MV-4-11 (cell line): Measurements from ENCODE around the gene MROH8.

Experiments
- DNase-seq: peaks from one replicate; lab custom pipeline; 2025; lab: John Stamatoyannopoulos, UW

The MROH8 gene

DNA sequence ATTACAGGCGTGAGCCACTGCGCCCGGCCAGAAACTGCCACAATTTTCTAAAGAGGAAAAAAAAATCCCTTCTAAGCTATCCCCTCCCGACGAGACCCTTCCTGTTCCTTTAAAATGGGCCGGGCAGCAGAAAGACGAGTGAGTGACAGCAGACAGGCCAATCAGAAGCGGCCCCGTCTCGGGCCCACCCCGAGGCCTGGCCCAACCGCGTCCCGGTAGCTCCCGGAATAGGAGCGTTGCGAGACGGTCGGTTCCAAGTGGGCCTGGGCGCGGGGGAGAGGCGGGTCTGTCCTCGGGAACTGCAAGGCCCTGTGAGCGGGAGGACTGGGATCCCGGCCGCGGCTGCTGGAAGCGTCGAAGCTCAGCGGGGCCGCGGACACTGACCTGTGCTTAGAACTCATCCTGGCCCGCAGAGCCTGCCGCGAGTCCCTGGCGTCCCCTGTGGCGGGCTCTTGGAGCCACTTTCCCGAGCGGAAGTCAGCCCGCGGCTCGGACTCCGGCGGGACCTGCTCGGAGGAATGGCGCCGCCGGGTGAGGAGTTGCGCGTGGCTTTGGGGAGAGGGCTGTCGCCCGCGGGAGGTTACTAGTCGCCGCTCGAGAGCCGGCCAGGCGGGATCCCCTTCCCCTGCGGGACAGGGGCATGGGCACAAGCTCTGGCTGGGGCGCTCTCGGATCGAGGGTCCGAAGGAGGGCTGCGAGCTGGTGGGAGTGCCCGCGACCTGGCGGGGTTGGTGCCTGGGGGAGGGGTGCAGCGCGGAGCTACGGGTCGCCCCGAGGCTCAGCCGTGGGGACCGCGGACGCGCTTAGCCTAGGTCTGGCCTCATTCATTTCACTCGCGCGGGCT, at the start of gene MROH8, which contains the start of gene RPN2:
Gene MROH8 (minus strand): TSS at position 710 of the 844 bp plus-strand sequence.
Gene RPN2 (plus strand): TSS at position 492 of the 844 bp plus-strand sequence. CDS start 27 bp downstream, at position 519.
- DNase-seq: peak; percentile 93

DNA sequence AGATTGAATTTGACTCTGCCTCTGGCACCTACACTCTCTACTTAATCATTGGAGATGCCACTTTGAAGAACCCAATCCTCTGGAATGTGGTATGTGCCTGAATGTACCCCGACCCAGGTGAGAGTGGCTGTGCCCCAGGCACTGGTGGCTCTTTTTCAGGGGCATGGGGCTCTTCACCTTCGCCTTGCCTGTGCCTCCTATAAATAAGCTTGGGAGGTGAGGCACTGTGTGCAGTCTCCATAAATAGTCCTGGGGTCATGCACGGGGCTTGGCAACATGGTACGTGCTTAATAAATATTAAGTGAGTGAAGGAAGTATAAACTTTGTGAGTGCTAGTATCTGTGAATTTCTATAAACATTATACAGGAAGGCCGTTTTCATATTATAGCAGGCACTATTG, 49.3 kb upstream of the MROH8 start:
- DNase-seq: no peak

DNA sequence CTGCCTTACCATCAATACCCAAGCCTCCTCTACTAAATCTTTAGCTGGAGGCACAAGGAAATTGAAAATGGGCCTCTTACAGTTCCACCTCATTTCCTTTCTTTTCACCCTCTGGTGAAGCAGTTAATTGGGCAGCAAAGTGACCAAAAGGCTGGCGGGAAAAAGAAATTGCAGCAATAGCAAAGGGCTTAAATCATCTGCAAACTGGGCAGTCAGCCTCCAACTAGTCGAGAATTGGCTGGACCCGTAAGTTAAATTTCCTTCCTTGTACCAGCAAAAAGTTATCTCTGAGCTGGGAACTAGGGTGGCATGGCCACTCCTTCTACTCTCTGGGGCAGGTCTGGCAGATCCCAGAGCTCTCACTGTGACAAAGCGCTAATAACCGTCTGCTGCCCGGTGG, 48.7 kb upstream of the MROH8 start:
- DNase-seq: no peak

DNA sequence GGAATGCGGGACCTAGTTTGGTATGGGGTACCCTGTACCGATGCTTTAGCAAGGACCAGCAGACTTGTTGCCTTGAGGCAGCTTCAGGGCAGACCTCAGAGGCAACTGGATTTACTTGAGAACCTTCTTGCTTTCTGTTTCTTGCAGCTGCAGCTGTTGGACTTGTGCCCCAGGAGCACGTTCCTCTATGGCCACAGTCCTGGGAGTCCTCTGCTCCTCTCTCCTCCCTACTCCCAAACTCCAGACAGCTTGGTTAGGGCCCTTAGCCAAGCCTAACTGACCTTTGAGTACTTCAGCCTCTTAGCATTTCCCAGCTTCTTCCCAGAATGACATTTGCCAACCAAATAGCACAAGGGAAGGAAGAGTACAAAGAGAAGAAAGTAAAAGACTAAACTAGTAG, 47.5 kb upstream of the MROH8 start:
- DNase-seq: no peak

DNA sequence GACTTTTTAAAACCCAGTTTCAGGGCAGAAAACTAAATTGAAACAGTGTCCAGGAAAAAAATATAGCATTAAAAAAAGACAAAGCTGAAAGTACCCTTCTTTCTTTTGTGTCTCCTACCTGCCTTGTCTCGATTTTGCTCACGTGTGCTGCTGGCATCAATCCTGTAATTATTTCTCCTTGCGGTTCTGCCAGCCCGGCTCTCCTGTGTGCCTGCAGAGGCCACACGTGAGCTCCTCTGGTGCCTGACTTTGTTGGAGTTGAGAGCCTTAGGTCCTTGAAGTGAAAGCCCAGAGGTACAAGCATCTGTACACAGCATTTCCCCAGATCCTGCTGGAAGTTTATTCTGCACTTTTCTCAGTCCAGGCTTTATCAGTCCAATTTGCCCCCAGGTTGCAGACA, 45.8 kb upstream of the MROH8 start:
- no peak for DNase-seq

DNA sequence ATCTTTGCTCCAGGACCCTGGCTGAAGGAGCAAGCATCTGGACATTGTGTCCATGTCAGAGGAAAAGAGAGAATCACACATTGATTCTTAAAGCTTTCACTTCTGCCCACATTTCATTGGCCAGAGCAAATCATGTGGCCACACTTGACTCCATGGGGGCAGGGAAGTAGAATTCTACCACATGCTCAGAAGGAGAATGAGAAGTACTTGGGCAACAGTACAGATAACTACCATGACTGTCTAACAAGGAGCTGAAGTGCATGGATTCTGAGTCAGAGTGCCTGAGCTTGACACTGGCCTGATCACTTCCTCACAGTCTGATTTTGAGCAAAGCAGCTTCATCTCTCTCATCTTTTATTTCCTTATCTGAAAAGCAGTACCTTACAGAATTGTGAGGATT, 43.7 kb upstream of the MROH8 start:
- DNase-seq: peak; percentile 98

DNA sequence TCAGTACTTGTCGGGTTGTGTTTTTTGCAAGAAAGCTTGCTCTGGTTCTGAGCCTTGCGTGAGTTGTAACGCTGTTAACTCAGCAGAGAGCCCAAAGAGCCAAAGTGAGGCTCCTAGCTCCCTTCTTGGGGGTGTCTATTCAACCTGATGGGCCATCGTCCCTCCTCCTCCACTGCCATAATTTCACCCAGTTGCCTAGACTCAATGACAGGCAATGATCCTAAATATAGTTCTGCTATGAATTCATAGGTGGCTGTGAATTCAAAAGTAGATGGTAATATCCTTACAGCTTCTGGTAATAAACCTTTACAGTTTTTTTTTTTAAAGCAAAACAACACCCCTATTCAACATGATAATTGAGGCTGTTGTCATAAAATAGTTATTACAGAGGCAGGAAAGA, 42.7 kb upstream of the MROH8 start:
- DNase-seq: no peak

DNA sequence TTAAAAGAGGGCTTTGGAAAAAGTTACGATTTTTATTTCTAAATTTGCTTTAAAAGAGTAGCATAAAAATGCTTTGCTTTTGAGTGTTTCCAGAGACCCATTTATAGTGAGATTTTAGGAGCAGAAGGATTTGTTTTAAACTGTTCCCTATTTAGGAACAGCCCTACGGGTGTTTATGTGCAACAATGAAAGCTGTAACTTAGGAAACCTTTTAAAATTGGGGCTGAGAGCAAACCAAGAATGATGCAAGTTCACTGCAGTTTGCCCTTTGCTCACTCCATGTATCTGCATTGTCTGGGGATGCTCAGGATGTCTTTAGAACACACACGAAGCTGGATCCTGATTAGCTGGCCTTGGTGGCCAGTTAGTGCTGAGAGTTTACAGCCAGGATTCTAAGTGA, 41.4 kb upstream of the MROH8 start:
- DNase-seq: peak; percentile 59

DNA sequence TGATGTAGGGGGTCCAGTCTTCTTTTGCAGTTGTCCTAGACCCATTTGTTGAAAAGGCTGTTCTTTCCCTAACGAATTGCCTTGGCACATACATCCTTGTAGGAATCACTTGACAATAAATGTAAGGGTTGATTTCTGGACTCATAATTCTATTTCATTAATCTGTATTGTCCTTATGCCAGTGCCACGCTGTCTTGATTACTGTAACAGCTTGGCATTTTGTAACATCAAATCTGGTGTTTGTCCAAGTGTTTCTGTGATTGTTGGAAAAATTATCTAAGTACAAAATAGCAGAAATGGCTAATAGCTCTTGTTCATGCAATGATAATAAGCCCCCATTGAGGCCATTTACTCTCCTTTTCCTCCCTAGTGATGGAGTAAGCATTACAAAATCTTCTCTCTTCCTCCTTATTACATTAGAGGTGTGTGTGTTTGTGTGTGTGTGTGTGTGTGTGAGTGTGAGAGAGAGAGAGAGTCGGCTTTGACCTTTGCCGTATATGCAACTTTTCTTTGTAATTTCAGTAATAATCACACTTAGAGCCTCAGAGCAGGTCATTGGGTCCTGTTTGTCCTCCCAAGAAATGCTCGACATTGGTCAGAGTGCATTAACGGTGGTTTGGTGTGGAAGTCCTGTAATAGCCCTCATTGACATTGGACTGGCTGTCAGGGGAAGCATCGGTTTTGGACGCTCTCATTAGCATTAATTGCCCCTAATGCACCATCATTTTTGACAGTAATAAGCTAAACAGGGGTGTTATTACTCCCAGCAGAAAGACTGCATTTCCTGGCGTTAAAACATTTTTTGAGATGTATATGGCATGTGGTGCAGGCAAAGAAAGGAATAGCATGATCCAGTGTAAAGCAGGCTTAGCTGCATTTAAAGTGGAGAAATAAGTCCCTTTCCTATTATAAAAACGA, 40.7 kb upstream of the MROH8 start:
- no peak for DNase-seq

DNA sequence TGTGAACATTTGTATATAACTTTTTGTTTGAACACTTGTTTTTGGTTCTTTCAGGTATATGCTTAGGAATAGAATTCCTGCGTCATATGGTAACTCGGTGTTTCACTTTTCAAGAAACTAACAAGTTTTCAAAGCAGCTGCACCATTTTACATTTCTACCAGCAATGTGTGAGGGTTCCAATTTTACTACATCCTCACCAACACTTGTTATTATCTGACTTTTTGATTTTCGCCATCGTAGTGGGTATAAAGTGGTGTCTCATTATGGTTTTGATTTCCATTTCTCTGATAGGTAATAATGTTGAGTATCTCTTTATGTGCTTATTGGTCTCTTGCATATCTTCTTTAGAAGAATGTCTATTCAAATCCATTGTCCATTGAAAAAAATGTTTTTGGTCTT, 39.6 kb upstream of the MROH8 start:
- no peak for DNase-seq

DNA sequence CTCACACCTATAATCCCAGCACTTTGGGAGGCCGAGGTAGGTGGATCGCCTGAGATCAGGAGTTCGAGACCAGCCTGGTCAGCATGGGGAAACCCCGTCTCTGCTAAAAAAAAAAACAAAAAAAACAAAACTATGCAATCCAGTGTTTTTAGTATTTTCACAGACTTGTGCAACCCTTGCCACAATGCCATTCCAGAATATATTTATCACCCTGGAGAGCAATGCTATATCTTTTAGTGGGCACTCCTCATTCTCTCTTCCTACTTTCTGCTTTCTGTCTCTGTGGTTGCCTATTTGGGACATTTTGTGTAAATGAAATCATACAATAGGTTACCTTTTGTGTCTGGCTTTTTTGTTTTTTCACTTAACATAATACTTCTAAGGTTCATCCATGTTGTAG, 39.1 kb upstream of the MROH8 start:
- DNase-seq: peak; percentile 74

DNA sequence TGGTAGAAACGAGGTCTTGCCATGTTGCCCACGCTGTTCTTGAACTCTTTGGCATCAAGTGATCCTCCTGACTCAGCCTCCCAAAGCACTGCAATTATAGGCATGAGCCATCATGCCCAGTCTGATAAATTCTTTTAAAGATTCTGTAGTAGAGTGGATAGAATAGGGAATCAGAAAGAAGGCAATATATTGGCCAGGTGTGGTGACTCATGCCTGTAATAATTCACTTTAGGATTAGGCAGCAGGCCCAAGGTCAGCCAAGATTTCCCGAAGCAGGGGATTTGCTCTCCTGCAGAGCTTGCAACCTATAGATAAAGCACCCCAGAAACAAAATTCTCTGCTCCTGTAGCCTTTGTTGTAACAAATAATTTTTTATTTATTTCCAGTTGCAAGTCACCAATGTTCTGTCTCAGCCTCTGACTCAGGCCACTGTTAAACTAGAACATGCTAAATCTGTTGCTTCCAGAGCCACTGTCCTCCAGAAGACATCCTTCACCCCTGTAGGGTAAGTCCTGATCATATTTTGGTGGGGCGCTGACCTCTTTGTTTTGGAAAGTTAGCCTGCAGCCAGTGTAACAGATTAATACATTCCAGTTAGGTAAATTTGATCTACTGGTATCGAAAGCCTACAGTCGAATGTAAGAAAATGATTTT, 30.4 kb upstream of the MROH8 start:
- DNase-seq: no peak

DNA sequence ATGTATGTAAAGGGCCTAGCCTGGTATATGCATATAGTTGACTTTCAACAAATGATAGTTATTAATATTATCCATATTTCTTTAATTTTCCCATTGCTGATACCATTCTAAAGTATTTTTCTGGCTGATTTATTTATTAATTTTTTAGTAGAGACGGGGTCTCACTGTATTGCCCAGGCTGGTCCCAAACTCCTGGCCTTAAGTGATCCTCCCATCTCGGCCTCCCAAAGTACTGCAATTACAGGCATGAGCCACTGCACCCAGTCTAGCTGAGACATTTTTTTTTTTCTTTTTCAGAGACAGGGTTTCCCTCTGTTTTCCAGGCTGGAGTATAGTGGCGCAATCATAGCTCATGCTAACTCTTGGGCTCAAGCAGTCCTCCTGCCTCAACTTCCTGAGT, 29.8 kb upstream of the MROH8 start:
- DNase-seq: no peak

DNA sequence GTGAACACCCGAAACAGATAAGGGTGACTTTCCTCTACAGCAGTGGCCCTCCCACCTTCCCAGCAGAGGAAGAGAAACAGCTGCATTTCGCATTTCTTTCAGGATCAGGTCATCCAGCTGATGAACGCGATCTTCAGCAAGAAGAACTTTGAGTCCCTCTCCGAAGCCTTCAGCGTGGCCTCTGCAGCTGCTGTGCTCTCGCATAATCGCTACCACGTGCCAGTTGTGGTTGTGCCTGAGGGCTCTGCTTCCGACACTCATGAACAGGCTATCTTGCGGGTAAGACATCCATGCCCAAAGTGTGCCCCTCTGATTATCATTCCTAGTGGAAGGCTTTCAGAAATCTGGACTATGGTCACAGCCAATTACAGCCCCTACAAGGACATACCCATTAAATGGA, 27.8 kb upstream of the MROH8 start:
- DNase-seq: no peak

DNA sequence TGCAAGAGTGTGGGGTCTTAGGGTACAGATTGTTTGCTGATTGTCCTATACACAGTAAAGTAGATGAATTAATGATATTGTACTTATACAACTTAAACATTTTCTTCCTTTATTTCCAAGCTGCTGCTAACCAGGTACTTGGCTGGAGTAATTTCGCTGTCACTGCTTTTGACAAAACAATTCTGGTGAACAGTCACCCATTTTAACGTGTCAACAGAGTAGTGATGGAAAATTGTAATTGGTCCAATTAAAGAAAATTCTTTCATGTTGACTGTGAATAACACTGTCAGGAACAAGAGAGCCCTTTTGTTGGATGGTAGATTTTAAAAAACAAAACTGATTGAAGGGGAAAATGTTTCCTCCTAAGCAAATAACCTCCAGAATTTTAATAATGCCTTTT, 26.4 kb upstream of the MROH8 start:
- DNase-seq: no peak

DNA sequence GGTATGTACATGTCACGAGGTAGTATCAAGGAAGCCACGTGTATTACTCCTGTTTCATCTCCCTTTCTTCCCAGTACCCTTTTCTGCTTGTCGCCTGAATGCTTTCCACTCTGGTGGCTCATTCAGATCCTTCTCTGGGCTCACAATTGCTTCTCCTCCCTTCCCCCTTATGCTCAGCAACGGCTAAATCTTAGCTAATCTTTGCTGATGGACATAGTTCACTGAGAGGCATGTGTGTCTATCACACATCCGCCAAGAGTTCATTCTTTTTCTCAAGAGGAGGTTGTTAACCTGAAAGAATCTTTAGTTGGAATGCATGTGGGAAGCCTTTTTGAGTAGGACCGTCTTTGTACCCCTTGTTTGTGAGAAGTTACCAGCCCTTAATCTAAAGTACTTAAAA, 25.8 kb upstream of the MROH8 start:
- no peak for DNase-seq

DNA sequence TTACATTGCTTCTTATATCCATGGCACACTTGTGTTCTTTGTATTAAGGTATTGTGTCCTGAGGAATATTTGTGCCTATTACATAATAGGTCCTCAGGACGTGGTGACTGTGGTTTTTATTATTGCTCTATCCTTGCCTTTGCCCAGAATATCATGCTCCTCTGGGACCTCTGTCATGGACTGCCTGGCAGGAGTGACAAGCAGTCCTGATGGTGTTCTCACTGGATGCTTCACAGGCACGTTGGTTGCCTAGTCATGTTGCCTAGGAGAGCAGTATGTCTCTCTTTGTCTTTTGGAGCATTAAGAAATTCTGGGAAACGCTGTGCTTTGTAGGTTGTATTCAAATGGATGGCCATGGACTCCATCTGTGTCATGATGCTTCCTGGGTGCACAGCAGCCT, 24.7 kb upstream of the MROH8 start:
- no peak for DNase-seq

DNA sequence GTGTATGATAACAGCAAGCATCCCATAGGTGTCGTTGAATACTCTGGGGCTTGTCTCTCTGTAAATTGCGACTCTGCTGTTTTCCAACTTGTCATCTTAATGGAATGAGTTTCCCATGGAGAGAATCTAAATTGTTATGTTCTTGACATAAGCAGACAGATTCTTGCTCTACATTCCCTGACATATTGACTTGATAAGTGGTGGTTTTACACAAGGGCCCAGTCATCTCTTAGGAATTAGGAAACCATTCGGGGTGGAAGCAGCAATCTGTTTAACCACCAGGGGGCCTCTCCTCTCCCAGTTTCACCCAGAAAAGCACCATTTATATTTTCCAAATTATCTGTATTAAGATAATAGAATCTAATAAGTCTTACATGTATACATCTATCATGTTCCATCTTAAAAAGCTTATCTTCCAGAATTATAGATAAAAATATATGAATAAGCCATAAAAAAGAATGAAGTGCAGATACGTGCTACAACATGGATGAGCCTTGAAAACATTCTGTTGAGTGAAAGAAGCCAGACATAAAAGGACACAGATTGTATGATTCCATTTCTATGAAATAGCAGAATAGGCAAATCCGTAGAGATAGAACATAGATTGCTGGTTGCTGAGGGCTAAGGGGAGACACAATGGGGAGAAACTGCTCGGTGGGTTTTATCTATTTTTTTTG, 23.1 kb upstream of the MROH8 start:
- DNase-seq: peak; percentile 53

DNA sequence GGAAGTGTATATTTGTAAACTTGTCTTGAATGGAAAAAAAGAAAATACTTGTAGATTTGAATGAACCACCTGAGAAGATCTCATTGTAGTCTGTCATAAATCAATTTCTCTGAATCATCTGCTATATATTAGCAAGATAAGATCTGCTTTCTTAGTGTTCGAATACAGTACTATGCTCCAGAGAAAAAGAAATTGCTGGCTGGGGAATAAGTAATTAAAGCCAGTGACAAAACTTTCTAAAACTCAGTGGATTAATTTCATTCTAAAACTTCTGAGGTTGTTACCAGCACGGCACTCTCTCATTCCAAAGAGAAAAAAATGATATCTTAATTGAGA, 22.4 kb upstream of the MROH8 start:
- DNase-seq: no peak

DNA sequence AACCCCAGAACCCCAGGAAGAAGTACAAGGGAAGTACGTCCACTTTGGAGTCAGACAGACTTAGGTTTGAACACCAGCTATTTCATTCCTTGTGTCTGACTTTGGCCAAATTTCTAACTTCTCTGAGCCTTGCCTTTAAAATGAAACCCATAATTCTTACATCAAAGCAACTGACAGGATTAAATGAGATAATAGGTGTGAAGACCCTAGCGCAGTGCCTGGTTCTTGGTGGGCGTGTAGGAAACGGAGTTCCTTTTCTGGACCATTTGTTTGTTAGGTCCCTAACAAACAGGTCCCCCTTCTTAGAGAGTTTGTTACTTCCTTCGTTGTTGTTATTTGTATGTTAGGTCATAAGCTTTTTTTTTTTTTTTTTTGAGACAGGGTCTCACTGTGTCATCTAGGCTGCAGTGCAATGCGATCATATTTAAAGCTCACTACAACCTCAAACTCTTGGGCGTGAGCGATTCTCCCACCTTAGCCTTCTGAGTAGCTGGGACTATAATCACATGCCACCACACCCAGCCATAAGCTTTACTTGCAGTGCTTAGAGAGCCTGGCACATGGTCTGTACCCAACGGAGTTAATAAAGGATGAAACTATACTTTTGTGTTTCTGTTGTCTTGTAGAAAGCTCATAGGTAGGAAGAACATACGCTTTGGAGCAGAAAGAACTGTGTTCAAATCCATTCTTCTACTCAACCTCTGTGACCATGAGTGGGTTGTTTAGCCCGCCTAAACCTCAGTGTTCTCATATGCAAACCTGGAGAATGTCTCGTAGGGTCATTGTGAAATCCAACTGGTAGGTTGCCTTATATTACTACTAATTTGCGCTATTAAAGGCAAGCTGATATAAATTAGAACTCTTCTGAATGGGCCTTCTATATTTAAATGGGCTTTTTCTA, 21.8 kb upstream of the MROH8 start:
- no peak for DNase-seq

DNA sequence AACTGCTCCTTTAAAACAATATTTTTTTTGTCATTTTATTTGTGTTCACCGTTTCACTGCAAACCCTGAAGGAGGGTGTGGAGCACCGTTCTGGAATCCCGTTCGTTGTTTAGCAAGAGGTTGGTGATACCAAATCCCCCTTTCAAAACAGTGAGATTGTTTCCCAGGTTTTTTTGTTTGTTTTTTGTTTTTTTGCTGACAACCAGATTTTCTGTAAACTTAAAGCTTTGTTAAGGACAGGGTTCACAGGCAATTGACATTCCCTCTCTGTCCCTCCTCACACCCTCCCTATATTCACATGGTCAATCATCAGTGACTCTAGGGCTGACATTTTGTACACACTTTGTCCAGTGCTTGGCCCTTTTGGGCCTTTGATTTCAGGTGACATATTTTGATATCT, 21.0 kb upstream of the MROH8 start:
- DNase-seq: no peak
